ENCODE results near the gene FAM186B. TPM values are rescaled to one million over a fixed set of nuclear protein-coding genes. Genes with fewer than 3 reads are reported as not detected.

Gene FAM186B
- total and polyA plus RNA-seq, 2 of the 13 experiments (the other 11 are each of a cell fraction or from before 2014, with no cell fraction given), result 0.07 to 0.20 TPM

DNA sequence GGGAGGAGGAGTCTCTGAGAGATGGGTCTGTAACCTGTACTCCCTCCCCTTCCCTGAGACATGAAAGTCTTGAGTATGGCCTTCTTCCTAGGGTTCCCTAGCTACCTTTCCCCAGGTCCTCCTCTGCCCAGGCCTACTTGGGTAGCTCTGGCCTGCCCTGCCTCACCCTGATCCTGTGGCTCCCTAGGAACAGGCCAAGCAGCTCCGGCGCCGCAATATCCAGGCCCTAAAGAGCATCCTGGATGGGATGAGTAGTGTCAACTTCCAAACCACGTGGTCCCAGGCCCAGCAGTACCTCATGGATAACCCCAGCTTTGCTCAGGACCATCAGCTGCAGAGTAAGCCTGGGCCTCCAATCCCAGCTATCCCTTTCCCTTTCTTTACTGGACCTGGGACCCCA lies 30.2 kb upstream of the FAM186B start:
- POLR2A ChIA-PET, result interaction anchor here (0.8 kb wide), 1 partner anchor 106 kb away, joined by 4 read pairs; the partner anchor contains the start of gene TMBIM6
- H3K36me3 ChIP-seq (replicated peaks in 1 of 2; ENCODE audit: control insufficient read depth in 1 of 2, insufficient read depth in 2 of 2, low read length in 2 of 2), result no peaks in the 10 kb centered on the region
- WGBS (ENCODE audit: low lambda C conversion rate), result 40% methylated on average over 1 of the region's 4 CpGs
- H2AFZ ChIP-seq (ENCODE audit: low read length), result no peak overlapping the region
- no peaks in the 10 kb centered on the region for H4K20me1 ChIP-seq (ENCODE audit: insufficient read depth, low read length)
- BruUV-seq (replicated peaks), result no TSS peak
- no peak overlapping the region for H3K4me3 ChIP-seq (replicated peaks in 1 of 3; ENCODE audit: insufficient read depth in 1 of 3, low read depth in 2 of 3, low read length in 3 of 3)
- ATAC-seq (no peak), DNase-seq (ENCODE audit: low spot score) (no peak), FAIRE-seq (no peak)
- H3K79me2 ChIP-seq (ENCODE audit: insufficient read depth, low read length), result no peaks in the 10 kb centered on the region
- no peak overlapping the region for H3K9ac ChIP-seq (ENCODE audit: insufficient read depth, low read depth, low read length)
- H3K4me2 ChIP-seq (ENCODE audit: low read depth, low read length), result no peak overlapping the region
- TF ChIP-seq SAFB2 (CRISPR knock-in tag; IDR thresholded peaks at IDR 0.05; ENCODE audit: borderline replicate concordance, low read depth), result no peak
- no peak for TF ChIP-seq IKZF4 (CRISPR knock-in tag; IDR thresholded peaks at IDR 0.05; ENCODE audit: borderline replicate concordance, low read depth, not compliant biosample characterization)
- no peak for TF ChIP-seq HINFP (CRISPR knock-in tag; IDR thresholded peaks at IDR 0.05; ENCODE audit: low read depth)
- no peak for TF ChIP-seq AGO1 (IDR thresholded peaks at IDR 0.05; ENCODE audit: low read depth, low read length, poor library complexity, severe bottlenecking)
- no peak for TF ChIP-seq ZBTB1 (CRISPR knock-in tag; IDR thresholded peaks at IDR 0.05; ENCODE audit: borderline replicate concordance)
- H3K27ac ChIP-seq (ENCODE audit: extremely low read length, insufficient read depth, low read length), result no peak overlapping the region
- intact Hi-C loops (cut with micrococcal nuclease; ENCODE audit: unreplicated experiment), result no loop called here
- in situ Hi-C loops (cut with HindIII; ENCODE audit: extremely low pct_ligation_motif_present, low pct_unique_long_range_greater_than_20kb), result no loop called here
- no peaks in the 10 kb centered on the region for H3K27me3 ChIP-seq (ENCODE audit: control insufficient read depth in 1 of 2, insufficient read depth in 2 of 2, low read length in 2 of 2)
- CTCF ChIA-PET (ENCODE audit: low intra/inter-chr PET ratio, low total read pairs), result no interaction called here
- H3K4me1 ChIP-seq (ENCODE audit: insufficient read depth, low read length), result peaks cover 24% of the 10 kb centered on the region
- no peaks in the 10 kb centered on the region for H3K9me3 ChIP-seq (ENCODE audit: low read length)

DNA sequence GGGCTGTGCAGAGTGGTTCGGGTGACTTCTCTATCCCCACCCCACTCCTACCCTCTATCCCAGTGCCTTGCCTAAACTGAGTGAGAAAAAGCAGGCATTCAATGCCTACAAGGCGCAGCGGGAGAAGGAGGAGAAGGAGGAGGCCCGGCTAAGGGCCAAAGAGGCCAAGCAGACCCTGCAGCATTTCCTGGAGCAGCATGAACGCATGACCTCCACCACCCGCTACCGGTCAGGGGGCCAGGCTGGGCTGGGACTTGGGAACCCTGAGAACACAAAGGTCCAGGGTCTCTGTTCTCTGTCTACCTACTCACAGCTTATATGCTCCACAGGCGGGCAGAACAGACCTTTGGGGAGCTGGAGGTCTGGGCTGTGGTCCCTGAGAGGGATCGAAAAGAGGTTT lies 29.6 kb upstream of the FAM186B start:
- Histone ChIP-seq H3K27me3 (ENCODE audit: control insufficient read depth in 1 of 2, insufficient read depth in 2 of 2, low read length in 2 of 2) (no peaks in the 10 kb centered on the region), H3K79me2 (ENCODE audit: insufficient read depth, low read length) (no peaks in the 10 kb centered on the region), H3K4me2 (ENCODE audit: low read depth, low read length) (no peak overlapping the region), H3K27ac (ENCODE audit: extremely low read length, insufficient read depth, low read length) (no peak overlapping the region), H3K4me1 (ENCODE audit: insufficient read depth, low read length) (peaks cover 23% of the 10 kb centered on the region), H3K9me3 (ENCODE audit: low read length) (no peaks in the 10 kb centered on the region), H3K9ac (ENCODE audit: insufficient read depth, low read depth, low read length) (no peak overlapping the region), H2AFZ (ENCODE audit: low read length) (no peak overlapping the region), H3K4me3 (replicated peaks in 1 of 3; ENCODE audit: insufficient read depth in 1 of 3, low read depth in 2 of 3, low read length in 3 of 3) (no peak overlapping the region), H3K36me3 (replicated peaks in 1 of 2; ENCODE audit: control insufficient read depth in 1 of 2, insufficient read depth in 2 of 2, low read length in 2 of 2) (no peaks in the 10 kb centered on the region), H4K20me1 (ENCODE audit: insufficient read depth, low read length) (no peaks in the 10 kb centered on the region)
- intact Hi-C loops (cut with micrococcal nuclease; ENCODE audit: unreplicated experiment), result no loop called here
- CTCF ChIA-PET (ENCODE audit: low intra/inter-chr PET ratio, low total read pairs), result no interaction called here
- FAIRE-seq (no peak), DNase-seq (ENCODE audit: low spot score) (no peak), ATAC-seq (no peak)
- 89% methylated on average over 7 of the region's 9 CpGs for WGBS (ENCODE audit: low lambda C conversion rate)
- POLR2A ChIA-PET, result interaction anchor here (0.8 kb wide), 1 partner anchor 106 kb away, joined by 4 read pairs; the partner anchor contains the start of gene TMBIM6
- BruUV-seq (replicated peaks), result no TSS peak
- in situ Hi-C loops (cut with HindIII; ENCODE audit: extremely low pct_ligation_motif_present, low pct_unique_long_range_greater_than_20kb), result no loop called here
- TF ChIP-seq FOXP1 (IDR thresholded peaks at IDR 0.05) (no peak), FOXP1 (CRISPR knock-in tag; IDR thresholded peaks at IDR 0.05) (no peak), ZNF841 (CRISPR knock-in tag; IDR thresholded peaks at IDR 0.05; ENCODE audit: borderline replicate concordance) (no peak), GZF1 (CRISPR knock-in tag; IDR thresholded peaks at IDR 0.05) (no peak), ARNT (IDR thresholded peaks at IDR 0.05) (no peak), CCAR2 (optimal IDR thresholded peaks at IDR 0.05; ENCODE audit: low read depth, low read length) (no peak), NRL (CRISPR knock-in tag; IDR thresholded peaks at IDR 0.05; ENCODE audit: borderline replicate concordance) (no peak), TOPORS (CRISPR knock-in tag; IDR thresholded peaks at IDR 0.05) (no peak), KAT7 (CRISPR knock-in tag; IDR thresholded peaks at IDR 0.05; ENCODE audit: borderline replicate concordance) (no peak), JARID2 (CRISPR knock-in tag; IDR thresholded peaks at IDR 0.05; ENCODE audit: insufficient replicate concordance) (no peak), ZBTB25 (CRISPR knock-in tag; IDR thresholded peaks at IDR 0.05) (no peak), ATF7 (IDR thresholded peaks at IDR 0.05) (no peak), ATF7 (CRISPR knock-in tag; IDR thresholded peaks at IDR 0.05) (no peak)
